AG04449 (cell line): Measurements from ENCODE around the gene TDRD5.

Source experiments
- CTCF ChIA-PET: fragments of 350-600 bp; formaldehyde crosslinking; extraction: SDS; loops from one replicate; lab custom pipeline; 2021; ENCODE audit warnings: antibody characterized with exemption; lab: Yijun Ruan, JAX
- POLR2A ChIA-PET: fragments of 400-600, 350-600 bp; formaldehyde crosslinking; extraction: SDS; loops from one replicate; lab custom pipeline; 2020; ENCODE audit warnings: antibody characterized with exemption, inconsistent platforms; lab: Yijun Ruan, JAX
- DNase-seq: peaks from one replicate; pipeline ENCODE4 v3.0.0-alpha.2; 2010; ENCODE audit warnings: low read depth, low spot score
- H3K4me3 ChIP-seq: 2 replicates; pipeline ENCODE4 v1.5.1; 2011; ENCODE audit warnings: low read depth, mild to moderate bottlenecking, control low read depth, low read length
- CTCF ChIP-seq: IDR thresholded peaks from one replicate; pipeline ENCODE4 v1.5.1; 2011; ENCODE audit warnings: mild to moderate bottlenecking, moderate library complexity, low read length, control low read depth, inconsistent platforms; ENCODE audit not compliant: insufficient read depth; ENCODE audit errors: missing control alignments

TDRD5 gene

GRCh38 chr1:179702946-179703539 is 111.4 kb downstream of the TDRD5 start:
- no peak overlapping the region for H3K4me3 ChIP-seq
- no peak for TF ChIP-seq CTCF
- DNase-seq = no peak
- ChIA-PET CTCF (interaction anchor here (12.6 kb wide), 1 partner anchor 110 kb away, joined by 869 read pairs; no protein-coding TSS in a partner anchor), POLR2A (no interaction called here)

- no peak for DNase-seq
- TF ChIP-seq CTCF = peak; percentile 56
- ChIA-PET POLR2A (no interaction called here), CTCF (interaction anchor here (0.6 to 12.6 kb wide), 33 partner anchors 9 to 773 kb away, joined by 3 to 869 read pairs (median 4); no protein-coding TSS in a partner anchor)
- H3K4me3 ChIP-seq = no peak overlapping the region
Measured at GRCh38 chr1:179706339-179706941, 114.8 kb downstream of the TDRD5 start.

- POLR2A ChIA-PET = no interaction called here
- no peak for DNase-seq
Measured at GRCh38 chr1:179707406-179707805, 115.8 kb downstream of the TDRD5 start.

GRCh38 chr1:179708434-179709195 is 117.0 kb downstream of the TDRD5 start:
- ChIA-PET CTCF (interaction anchor here (0.6 to 12.6 kb wide), 6 partner anchors 53 to 460 kb away, joined by 3 to 869 read pairs (median 4); no protein-coding TSS in a partner anchor), POLR2A (no interaction called here)
- DNase-seq = no peak
- no peak overlapping the region for H3K4me3 ChIP-seq
- TF ChIP-seq CTCF = no peak

More at GRCh38 chr1:179707406-179707805, 115.8 kb downstream of the TDRD5 start:
- TF ChIP-seq CTCF = no peak
- CTCF ChIA-PET = interaction anchor here (1.5 to 12.6 kb wide), 7 partner anchors 16 to 131 kb away, joined by 4 to 869 read pairs (median 8); no protein-coding TSS in a partner anchor
- H3K4me3 ChIP-seq = no peak overlapping the region

- CTCF ChIA-PET = interaction anchor here (0.8 to 12.6 kb wide), 9 partner anchors 9 to 459 kb away, joined by 3 to 869 read pairs (median 4); no protein-coding TSS in a partner anchor
- POLR2A ChIA-PET = interaction anchor here (0.7 kb wide), 1 partner anchor 1202 kb away, joined by 3 read pairs; no protein-coding TSS in a partner anchor
- DNase-seq = peak; percentile 44
- TF ChIP-seq CTCF = no peak
- no peak overlapping the region for H3K4me3 ChIP-seq
Measured at GRCh38 chr1:179709841-179710329, 118.3 kb downstream of the TDRD5 start.
